Muscle of back (tissue), 11 donors: ENCODE results near the gene GPR39. TPM values are rescaled to one million over a fixed set of nuclear protein-coding genes. Genes with fewer than 3 reads are reported as not detected.

Experiments
- DNase-seq, 3 donors: peaks; one replicate each; pipeline versions ENCODE4 v3.0.0 to v3.0.0-alpha.2; 2013
- polyA plus RNA-seq, 10 donors: library from polyadenylated mRNA; unstranded; fragments of 120-200 nt; gene quantifications; one replicate each; pipeline ENCODE4 v1.2.1, GENCODE V29; 2013; ENCODE audit not compliant: insufficient read length in 10 of 10

The GPR39 gene
- polyA plus RNA-seq, 10 donors = 0.08 to 0.27 (median 0.16) TPM; not detected in 1

- DNase-seq = no peak
Observed at GRCh38 chr2:132412021-132412420, 4.6 kb upstream of the GPR39 start.

DNA sequence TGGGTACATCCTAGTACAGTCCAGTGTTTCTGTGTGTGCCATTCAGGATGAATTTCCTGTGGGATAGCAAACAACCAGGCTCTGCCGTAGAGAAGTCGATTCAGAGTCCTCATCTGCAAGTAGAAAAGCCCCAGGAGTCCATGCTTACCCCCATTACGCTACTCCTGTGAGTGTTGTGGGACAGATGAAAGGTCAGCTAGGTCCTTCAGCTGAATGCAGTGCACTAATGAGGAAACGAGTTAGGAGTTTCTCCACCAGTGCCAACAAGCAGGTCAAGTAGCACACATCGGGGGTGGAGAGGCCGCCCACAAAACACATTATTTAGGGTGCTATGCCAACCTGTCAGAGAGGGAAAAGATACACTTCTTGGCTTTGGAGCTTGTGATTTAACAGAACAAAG, 2.5 kb upstream of the GPR39 start:
- DNase-seq = no peak

DNA sequence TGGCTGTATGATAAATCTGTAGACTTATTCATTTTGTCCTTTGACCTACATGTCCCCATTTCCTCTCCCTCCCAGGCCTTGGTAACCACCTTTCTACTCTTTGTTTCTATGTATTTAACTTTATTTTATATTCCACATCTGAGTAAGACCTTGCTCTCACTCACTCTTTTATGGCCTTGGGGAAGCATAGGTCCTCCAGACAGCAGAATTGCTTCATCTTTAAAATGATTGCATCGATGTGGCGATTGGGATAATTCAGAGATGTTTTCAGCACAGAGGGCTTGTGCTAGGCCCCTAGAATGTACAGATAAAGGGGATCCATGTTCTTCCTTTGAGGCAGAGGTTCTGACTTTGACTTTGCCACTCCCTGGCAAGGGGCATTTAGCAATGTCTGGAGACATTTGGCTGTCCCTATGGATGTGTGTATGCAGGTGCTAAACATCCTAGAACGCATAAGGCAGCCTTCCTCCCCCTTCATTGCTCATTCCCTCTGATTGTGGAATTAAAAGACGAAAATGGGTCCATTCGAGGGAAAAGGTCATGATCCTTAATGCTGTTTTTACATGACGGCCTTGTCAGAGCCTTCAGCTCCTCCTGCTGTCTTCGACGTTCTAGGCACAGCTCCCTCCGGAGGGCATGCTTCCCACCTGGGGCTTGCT, 1.2 kb upstream of the GPR39 start:
- no peak for DNase-seq

DNA sequence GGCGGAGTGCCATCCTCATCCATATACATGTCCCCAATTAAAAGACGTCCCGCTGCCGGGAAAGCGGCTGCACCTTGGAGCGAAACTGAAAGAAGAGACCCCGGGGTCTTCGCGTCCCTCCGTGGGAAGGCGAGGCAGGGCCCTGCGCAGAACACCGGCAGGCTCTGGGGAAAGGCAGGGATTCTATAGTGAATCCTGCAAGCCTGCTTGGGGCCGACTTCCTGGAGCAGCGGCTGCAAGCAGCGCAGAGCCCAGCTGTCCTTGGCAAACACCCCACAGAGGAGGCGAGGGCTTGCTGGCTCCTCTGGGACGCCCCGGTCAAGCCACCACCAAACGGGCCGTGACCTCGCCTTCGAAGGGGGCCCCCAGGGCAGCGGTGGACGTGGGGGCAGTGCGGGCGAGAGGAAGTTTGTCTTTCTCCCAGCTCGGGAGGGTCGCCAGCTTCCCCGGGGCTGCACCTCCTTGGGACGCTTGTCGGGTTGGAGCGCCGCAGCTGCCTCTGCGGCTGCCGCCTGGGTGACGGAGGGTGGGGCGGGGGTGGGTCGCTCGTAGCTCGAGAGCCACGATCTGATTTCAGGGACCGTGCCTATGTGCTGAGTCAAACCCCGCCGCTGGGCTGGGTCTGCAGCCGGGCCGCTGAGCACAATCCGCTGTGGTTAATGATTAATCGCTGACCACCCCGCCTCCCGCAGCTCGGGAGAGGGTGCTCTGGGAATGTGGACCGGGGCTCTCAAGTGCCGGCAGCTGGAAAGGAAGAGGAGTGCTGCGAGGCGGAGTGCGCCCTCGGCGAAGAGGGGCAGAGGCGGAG, 486 bp upstream of the GPR39 start:
- DNase-seq = peak; percentile 47 to 92 (median 82)

DNA sequence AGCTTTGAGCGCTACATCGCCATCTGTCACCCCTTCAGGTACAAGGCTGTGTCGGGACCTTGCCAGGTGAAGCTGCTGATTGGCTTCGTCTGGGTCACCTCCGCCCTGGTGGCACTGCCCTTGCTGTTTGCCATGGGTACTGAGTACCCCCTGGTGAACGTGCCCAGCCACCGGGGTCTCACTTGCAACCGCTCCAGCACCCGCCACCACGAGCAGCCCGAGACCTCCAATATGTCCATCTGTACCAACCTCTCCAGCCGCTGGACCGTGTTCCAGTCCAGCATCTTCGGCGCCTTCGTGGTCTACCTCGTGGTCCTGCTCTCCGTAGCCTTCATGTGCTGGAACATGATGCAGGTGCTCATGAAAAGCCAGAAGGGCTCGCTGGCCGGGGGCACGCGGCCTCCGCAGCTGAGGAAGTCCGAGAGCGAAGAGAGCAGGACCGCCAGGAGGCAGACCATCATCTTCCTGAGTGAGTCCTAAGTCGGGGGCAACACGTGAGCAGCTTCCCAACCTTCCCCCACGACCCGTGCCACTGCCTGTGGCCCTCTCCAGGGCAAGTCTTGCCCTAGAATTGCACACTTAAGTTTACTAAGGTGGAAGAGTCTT, 928 bp downstream of the GPR39 start:
- no peak for DNase-seq

DNA sequence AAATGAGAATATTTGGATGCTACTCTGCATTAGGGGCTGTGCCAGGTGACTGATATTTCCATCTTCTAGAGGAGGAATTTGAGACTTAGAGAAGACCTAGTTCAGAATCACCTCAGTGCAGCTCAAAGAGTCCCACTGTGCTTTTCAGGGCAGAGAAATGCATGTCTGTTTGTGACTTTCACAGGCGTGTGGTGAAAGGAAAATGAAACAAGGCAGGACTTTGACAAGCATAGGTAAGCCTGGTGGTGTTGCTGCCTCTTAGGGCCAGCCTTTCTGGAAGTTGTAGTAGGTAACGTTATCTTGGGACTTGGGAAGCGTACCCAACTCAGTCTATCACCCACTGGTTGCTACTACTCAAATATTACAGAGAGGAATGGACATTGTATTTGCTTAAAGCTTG, 2.6 kb downstream of the GPR39 start:
- DNase-seq = no peak

GRCh38 chr2:132419941-132420340, 3.3 kb downstream of the GPR39 start:
- DNase-seq = no peak

- DNase-seq = no peak
Observed at GRCh38 chr2:132420816-132421805, 4.5 kb downstream of the GPR39 start.

DNA sequence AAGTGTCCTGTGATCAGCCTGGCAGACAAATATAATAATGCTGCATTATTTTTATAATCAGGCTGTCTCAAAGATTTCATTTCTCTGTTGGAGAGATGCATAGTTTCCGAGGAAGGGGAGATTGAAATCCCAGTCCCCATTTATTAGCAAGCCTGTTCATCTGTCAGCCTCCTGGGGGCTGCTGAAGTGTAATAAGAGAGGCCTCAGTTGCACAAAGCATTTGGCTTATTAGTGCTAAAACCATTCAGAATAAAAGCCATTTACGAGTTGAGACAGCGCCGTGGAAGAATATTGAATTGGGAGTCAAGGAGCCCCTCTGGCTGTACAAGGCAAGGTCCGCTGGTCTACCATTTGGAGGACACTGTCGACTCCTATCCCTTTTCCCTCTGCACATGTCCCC, 6.1 kb downstream of the GPR39 start:
- no peak for DNase-seq

- peak in 1 of 3 donors; percentile 24 for DNase-seq
Observed at GRCh38 chr2:132424526-132425121, 8.0 kb downstream of the GPR39 start.

GRCh38 chr2:132426033-132426432, 9.4 kb downstream of the GPR39 start:
- DNase-seq = no peak

GRCh38 chr2:132426656-132427055, 10.1 kb downstream of the GPR39 start:
- DNase-seq = no peak

DNA sequence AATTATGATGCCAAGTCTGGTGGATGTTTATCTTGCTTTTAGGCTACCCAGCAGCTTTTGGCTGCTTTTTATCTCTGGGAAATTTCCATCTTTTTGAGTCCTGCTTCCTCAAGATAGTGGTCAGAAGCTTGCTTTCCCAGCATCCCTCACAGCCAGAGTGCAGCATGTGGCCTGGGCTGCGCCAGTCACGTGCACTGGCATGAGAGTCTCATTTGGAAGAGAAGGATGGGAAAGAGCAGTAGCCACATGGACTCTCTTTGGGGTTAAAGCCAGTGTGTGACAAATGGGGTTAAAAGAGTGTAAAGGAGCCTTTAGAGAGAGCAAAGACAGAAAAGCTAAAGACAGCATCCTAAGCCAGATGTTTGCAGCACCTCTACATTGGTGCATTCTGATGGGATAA, 12.7 kb downstream of the GPR39 start:
- DNase-seq = no peak

DNA sequence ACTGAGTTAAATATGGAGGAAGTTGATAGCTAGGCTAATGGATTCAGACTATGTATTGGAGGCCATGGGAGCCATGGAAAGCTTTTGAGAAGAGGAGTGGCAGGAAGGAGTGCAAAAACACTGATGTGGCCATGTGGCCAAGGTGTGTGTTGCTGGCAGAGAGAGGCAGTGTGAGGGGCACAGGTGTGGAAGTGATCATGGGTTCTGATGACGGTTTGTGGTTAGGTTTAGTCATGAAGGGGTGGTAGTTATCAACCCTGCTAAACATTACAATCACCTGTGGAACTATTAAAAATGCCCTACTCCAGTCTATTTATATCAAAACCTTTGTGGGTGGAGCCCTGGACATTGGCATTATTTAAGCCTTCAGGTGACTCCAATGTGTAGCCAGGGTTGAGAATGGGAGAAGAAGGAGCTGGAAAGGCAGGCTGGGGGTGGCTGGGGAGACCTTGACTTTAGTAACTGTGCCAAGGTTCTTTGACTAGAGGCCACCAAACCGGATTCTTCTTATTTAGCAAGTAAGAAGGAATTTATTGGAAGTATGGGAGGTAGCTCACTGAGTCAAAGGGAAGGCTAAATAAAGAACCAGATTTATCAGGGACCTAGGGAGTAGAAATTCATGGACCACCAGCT, 13.5 kb downstream of the GPR39 start:
- DNase-seq = no peak

DNA sequence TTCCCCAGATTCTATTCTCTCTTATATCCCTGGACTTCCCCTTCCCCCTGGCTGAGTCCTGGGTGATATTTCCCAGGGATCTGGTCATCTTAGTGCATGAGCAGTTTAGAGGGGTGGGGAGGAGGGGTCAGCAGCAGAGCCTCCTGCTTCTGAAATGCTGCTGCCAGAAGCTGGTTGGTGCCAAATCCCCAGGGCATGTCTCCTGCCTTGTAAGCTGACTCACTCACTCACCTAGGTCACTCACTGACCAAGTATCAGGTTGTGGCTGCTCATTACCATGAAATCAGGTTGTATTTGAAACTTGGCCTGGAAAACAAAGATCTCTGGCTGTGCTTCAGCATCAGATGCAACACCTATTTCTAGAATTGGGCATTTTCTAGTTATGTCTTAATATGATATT, 14.3 kb downstream of the GPR39 start:
- no peak for DNase-seq

DNA sequence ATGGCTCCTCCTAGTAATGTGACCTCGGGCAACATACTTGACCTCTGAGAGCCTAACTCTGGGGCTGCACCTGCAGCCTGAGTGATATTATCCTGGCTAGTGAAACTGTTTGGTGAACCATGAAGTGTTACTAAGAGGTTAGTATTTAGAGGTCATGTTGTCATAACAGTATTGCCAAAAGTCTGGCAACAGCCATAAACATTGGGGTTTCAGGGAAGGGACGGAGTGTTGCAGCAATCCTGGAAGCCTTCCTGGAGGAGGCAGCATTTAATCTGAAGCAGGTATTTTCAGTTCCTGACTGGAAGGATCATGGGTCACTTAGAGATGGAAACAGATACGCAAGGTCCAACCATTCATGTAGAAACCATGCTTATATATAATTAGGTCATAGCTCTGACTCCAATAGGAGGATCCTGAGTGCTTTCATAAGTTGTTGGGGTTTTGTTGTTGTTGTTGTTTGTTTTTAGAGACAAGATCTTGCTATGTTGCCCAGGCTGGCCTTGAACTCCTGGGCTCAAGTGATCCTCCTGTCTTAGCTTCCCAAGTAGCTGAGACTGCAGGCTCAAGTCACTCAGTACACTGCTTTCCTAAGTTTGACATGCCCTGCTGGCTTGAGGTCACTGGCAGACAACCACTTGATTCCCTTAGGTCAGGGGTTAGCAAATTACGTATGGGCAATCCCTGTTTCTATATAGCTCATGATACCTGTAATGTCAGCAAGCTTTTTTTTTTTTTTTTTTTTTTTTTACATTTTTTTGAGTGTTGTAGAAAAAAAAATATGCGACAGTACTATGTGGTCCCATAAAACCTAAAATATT, 21.5 kb downstream of the GPR39 start:
- DNase-seq = no peak

GRCh38 chr2:132438691-132439090, 22.1 kb downstream of the GPR39 start:
- peak in 2 of 3 donors; percentile 12 to 77 for DNase-seq

GRCh38 chr2:132439703-132440398, 23.2 kb downstream of the GPR39 start:
- no peak for DNase-seq

GRCh38 chr2:132441051-132441450, 24.4 kb downstream of the GPR39 start:
- DNase-seq = no peak
